Ishikawa (cell line): ENCODE measurements around the gene CD52.

Source experiments
- CREB1 ChIP-seq: IDR thresholded peaks from 2 replicates; pipeline ENCODE4 v1.6.1; 2012; ENCODE audit warnings: low read depth
- EGR1 ChIP-seq: IDR thresholded peaks from 2 replicates; pipeline ENCODE4 v1.6.1; 2012
- FOXM1 ChIP-seq: IDR thresholded peaks from 2 replicates; pipeline ENCODE4 v1.6.1; 2012; ENCODE audit warnings: low read depth, borderline replicate concordance
- REST ChIP-seq: IDR thresholded peaks from 2 replicates; pipeline ENCODE4 v1.6.1; 2012; ENCODE audit warnings: low read depth, mild to moderate bottlenecking
- TAF1 ChIP-seq: IDR thresholded peaks from 2 replicates; pipeline ENCODE4 v1.6.1; 2012; ENCODE audit warnings: low read depth, mild to moderate bottlenecking
- TCF12 ChIP-seq: IDR thresholded peaks from 2 replicates; pipeline ENCODE4 v1.6.1; 2012; ENCODE audit warnings: low read depth
- TEAD4 ChIP-seq: IDR thresholded peaks from 2 replicates; pipeline ENCODE4 v1.6.1; 2012
- YY1 ChIP-seq: IDR thresholded peaks from 2 replicates; pipeline ENCODE4 v1.6.1; 2012; ENCODE audit warnings: low read depth
- ZBTB7A ChIP-seq: IDR thresholded peaks from 2 replicates; pipeline ENCODE4 v1.6.1; 2012; ENCODE audit warnings: low read depth

- no peak for TF ChIP-seq CREB1
- no peak for TF ChIP-seq ZBTB7A
- TF ChIP-seq FOXM1 = no peak
- no peak for TF ChIP-seq TEAD4
- no peak for TF ChIP-seq TAF1
- no peak for TF ChIP-seq EGR1
- TF ChIP-seq YY1 = no peak
- no peak for TF ChIP-seq REST
- no peak for TF ChIP-seq TCF12
Measured at GRCh38 chr1:26350701-26351589, 33.2 kb downstream of the CD52 start.
